Heart left ventricle (tissue), 16 donors: ENCODE measurements around the gene BICC1. TPM values are rescaled to one million over a fixed set of nuclear protein-coding genes. Genes with fewer than 3 reads are reported as not detected.

Source experiments
- ATAC-seq, 4 donors: fragments of 200-7000 bp; cut with Tn5 transposase; one replicate each; pipeline ENCODE4 v1.9.1; 2020 to 2022; ENCODE audit warnings: moderate library complexity in 4 of 4, mild to moderate bottlenecking in 3 of 4, moderate number of reproducible peaks in 1 of 4
- DNase-seq, 5 donors: peaks; one replicate each; pipeline ENCODE4 v3.0.0-alpha.2; 2020
- H3K27ac ChIP-seq, 12 donors: fragments of 200-600 bp; sonication (generic) in 4 of 12; one replicate each; pipeline versions ENCODE4 v1.5.0 to v1.8.0; 2016 to 2022; ENCODE audit warnings: mild to moderate bottlenecking in 2 of 12
- H3K27me3 ChIP-seq, 9 donors: fragments of 200-600 bp; sonication (generic) in 2 of 9; one replicate each; pipeline versions ENCODE4 v1.5.1 to v1.8.0; 2016 to 2022; ENCODE audit warnings: mild to moderate bottlenecking in 3 of 9
- H3K36me3 ChIP-seq, 9 donors: fragments of 200-600 bp; sonication (generic) in 2 of 9; one replicate each; pipeline versions ENCODE4 v1.5.0 to v1.8.0; 2018 to 2022; ENCODE audit warnings: mild to moderate bottlenecking in 2 of 9
- H3K4me1 ChIP-seq, 12 donors: fragments of 200-600 bp; sonication (generic) in 4 of 12; one replicate each; pipeline versions ENCODE4 v1.5.0 to v1.8.0; 2016 to 2022; ENCODE audit warnings: mild to moderate bottlenecking in 3 of 12
- H3K4me3 ChIP-seq, 12 donors: fragments of 200-600 bp; sonication (generic) in 4 of 12; one replicate each; pipeline versions ENCODE4 v1.5.0 to v1.8.0; 2017 to 2022; ENCODE audit warnings: mild to moderate bottlenecking in 9 of 12, moderate library complexity in 4 of 12
- H3K9me3 ChIP-seq, 12 donors: fragments of 200-600 bp; sonication (generic) in 4 of 12; one replicate each; pipeline versions ENCODE4 v1.5.0 to v1.8.0; 2016 to 2022; ENCODE audit warnings: mild to moderate bottlenecking in 1 of 12
- POLR2A ChIP-seq, 2 donors: fragments of 450-650 bp; IDR thresholded peaks; one replicate each; pipeline ENCODE4 v1.6.1; 2017; ENCODE audit warnings: antibody characterized with exemption in 2 of 2, mild to moderate bottlenecking in 2 of 2, moderate library complexity in 2 of 2
- WGBS, 4 donors: extraction: QIAGEN DNeasy Blood & Tissue Kit in 2 of 4; methylation state at CpG; one replicate each; pipeline versions ENCODE4 v1.1.5 to v1.1.7; 2013 to 2018; 5-methylcytosine and 5-hydroxymethylcytosine counted together
- intact Hi-C, 10 donors: fragments of 100-400 bp; cut with DNase I; formaldehyde crosslinking; loops; one replicate each; pipeline versions ENCODE4 v1.11.1 to v1.14.2; 2022
- polyA plus RNA-seq, 2 donors: library from polyadenylated mRNA; stranded (reverse); fragments of 200-250 nt; gene quantifications; one replicate each; pipeline ENCODE4 v1.2.3, GENCODE V29; 2013
- total RNA-seq, 9 donors: library from RNA; depleted of rRNA in 2 of 9; stranded (reverse); fragments of >200 nt in 2 of 9; fragmentation: NEBNext Ultra II Directional in 3 of 9; extraction: Animal tissue kit (Norgen Biotek cat#: 25700) in 3 of 9; gene quantifications; one replicate each; pipeline versions ENCODE4 v1.1.0 to v1.2.4, GENCODE V29; 2016 to 2023
- TF ChIP-seq, protein P1 (sequence below), 12 donors: fragments of 200-600 bp; sonication (generic) in 4 of 12; IDR thresholded peaks; one replicate each; pipeline versions ENCODE4 v1.5.0 to v1.8.0; 2018 to 2022; ENCODE audit warnings: antibody characterized with exemption in 12 of 12, mild to moderate bottlenecking in 5 of 12
- donor health status: ischemic (EF 13 %, LVEDD 7.1; RV severe dilation, severe dysfunction).
- donor health status: healthy with polysubstance abuse.
- donor health status: DM: no; HTN: yes; CAD: no.
- donor health status: DM: no; HTN: no; CAD: no.
- donor health status: ischemic (EF 25% LVEDD 6.9; RV normal size, moderate dysfunction).
- donor health status: ischemic (EF 25% LVEDD 5.7; RV mildly dilated, moderate dysfunction).
- donor health status: healthy.
- donor health status: DM: yes; HTN: yes; CAD: no.
- donor health status: ischemic (EF 35%, LVEDD 5.7; RV mildly dilated, moderate dysfunction).
- donor health status: nonischemic (EF 11% LVEDD 7.7; RV severe dilation, severe dysfunction).
- donor health status: DM: yes; HTN: yes; CAD: no.
- donor health status: PGD.
- donor health status: ischemic (EF 29% LVEDD 5.4; RV normal size, mild dysfunction).
- donor health status: nonischemic (EF 23%, LVEDD 6.1; RV moderate dilation, normal function).

The BICC1 gene
- total and polyA plus RNA-seq, 11 donors: 1.6 to 18.7 (median 4.8) TPM

GRCh38 chr10:58784361-58784760 lies 271.7 kb downstream of the BICC1 start:
- peaks cover 0 to 10% (median 0%) of the 10 kb centered on the region in 9 donors for H3K36me3 ChIP-seq
- peak overlapping the region in 2 of 12 donors; percentile 11 for H3K27ac ChIP-seq
- H3K4me1 ChIP-seq: peaks cover 0 to 37% (median 9%) of the 10 kb centered on the region in 12 donors
- intact Hi-C loops: loop anchor here in 9 of 10 donors (5.0 to 10.0 kb wide), 8 partner anchors 168 to 840 kb away; no protein-coding TSS in a partner anchor
- no peaks in the 10 kb centered on the region for H3K9me3 ChIP-seq
- DNase-seq: no peak
- peak; percentile 31 to 44 (median 39) for ATAC-seq
- H3K27me3 ChIP-seq: no peaks in the 10 kb centered on the region
- WGBS, 4 donors: 77 to 85% (median 81%) methylated on average over 4 of the region's 4 CpGs
- TF ChIP-seq POLR2A (IDR thresholded peaks at IDR 0.05): no peak
- TF ChIP-seq, protein P1, sequence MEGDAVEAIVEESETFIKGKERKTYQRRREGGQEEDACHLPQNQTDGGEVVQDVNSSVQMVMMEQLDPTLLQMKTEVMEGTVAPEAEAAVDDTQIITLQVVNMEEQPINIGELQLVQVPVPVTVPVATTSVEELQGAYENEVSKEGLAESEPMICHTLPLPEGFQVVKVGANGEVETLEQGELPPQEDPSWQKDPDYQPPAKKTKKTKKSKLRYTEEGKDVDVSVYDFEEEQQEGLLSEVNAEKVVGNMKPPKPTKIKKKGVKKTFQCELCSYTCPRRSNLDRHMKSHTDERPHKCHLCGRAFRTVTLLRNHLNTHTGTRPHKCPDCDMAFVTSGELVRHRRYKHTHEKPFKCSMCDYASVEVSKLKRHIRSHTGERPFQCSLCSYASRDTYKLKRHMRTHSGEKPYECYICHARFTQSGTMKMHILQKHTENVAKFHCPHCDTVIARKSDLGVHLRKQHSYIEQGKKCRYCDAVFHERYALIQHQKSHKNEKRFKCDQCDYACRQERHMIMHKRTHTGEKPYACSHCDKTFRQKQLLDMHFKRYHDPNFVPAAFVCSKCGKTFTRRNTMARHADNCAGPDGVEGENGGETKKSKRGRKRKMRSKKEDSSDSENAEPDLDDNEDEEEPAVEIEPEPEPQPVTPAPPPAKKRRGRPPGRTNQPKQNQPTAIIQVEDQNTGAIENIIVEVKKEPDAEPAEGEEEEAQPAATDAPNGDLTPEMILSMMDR (IDR thresholded peaks at IDR 0.05): no peak
- H3K4me3 ChIP-seq: no peak overlapping the region

- intact Hi-C loops: loop anchor here in 8 of 10 donors (5.0 to 10.0 kb wide), 5 partner anchors 169 to 839 kb away; no protein-coding TSS in a partner anchor
- no peak for ATAC-seq
- TF ChIP-seq POLR2A (IDR thresholded peaks at IDR 0.05): no peak
- TF ChIP-seq, protein P1 (IDR thresholded peaks at IDR 0.05): no peak
- peaks cover 0 to 29% (median 9%) of the 10 kb centered on the region in 12 donors for H3K4me1 ChIP-seq
- no peak for DNase-seq
- no peak overlapping the region for H3K27ac ChIP-seq
- 89 to 97% (median 93%) methylated on average over 3 of the region's 3 CpGs for WGBS, 4 donors
- H3K36me3 ChIP-seq: peaks cover 0 to 12% (median 0%) of the 10 kb centered on the region in 9 donors
- no peak overlapping the region for H3K4me3 ChIP-seq
- H3K9me3 ChIP-seq: no peaks in the 10 kb centered on the region
- no peaks in the 10 kb centered on the region for H3K27me3 ChIP-seq
Observed at GRCh38 chr10:58785354-58785753, 272.7 kb downstream of the BICC1 start.

DNA sequence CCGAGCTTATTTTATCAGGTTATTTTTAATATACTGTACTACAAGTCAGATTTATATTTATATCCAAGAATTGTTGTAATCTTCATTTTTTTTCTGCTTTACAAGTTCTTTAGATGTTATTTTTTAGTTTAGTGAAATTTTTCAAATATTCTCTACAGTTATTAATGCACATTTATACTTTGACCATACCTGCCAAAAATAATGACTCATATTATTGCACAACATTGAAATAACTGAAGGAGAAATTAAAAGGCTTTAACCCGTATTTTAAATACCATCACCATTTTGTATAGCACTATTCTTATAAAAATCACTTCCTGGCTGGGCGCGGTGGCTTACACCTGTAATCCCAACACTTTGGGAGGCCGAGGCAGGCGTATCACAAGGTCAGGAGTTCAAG lies 278.5 kb downstream of the BICC1 start:
- no peak for ATAC-seq
- H3K36me3 ChIP-seq: peaks cover 0 to 14% (median 0%) of the 10 kb centered on the region in 9 donors
- DNase-seq: no peak
- no peaks in the 10 kb centered on the region for H3K9me3 ChIP-seq
- TF ChIP-seq, protein P1 (IDR thresholded peaks at IDR 0.05): no peak
- no peak for TF ChIP-seq POLR2A (IDR thresholded peaks at IDR 0.05)
- no peak overlapping the region for H3K27ac ChIP-seq
- 81 to 88% (median 85%) methylated on average over 6 of the region's 6 CpGs for WGBS, 4 donors
- intact Hi-C loops: no loop called here
- peaks cover 0 to 3% (median 0%) of the 10 kb centered on the region in 12 donors for H3K4me1 ChIP-seq
- no peak overlapping the region for H3K4me3 ChIP-seq
- H3K27me3 ChIP-seq: no peaks in the 10 kb centered on the region

DNA sequence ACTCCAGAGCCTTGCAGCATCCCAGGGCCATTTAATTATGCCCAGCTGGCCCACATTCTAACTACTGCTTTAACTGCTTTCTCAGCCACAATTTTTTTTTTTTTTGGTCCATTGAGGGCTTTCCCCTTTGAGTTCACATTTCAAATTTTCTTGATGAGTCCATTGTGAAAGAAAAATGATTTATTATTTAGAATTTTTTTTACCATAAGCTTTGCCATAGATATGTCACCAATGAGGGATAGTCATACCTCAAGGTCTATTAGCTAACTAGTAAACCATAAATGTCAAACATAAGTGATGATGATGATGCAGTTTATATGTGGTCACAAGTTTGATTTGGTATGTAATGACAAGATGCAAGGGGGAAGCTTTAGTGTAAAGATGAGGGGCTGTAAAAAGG lies 282.9 kb downstream of the BICC1 start:
- Histone ChIP-seq H3K36me3 (peaks cover 0 to 35% (median 0%) of the 10 kb centered on the region in 9 donors), H3K27me3 (no peaks in the 10 kb centered on the region), H3K9me3 (no peaks in the 10 kb centered on the region), H3K27ac (no peak overlapping the region), H3K4me3 (no peak overlapping the region), H3K4me1 (peaks cover 0 to 15% (median 0%) of the 10 kb centered on the region in 12 donors)
- intact Hi-C loops: no loop called here
- TF ChIP-seq, protein P1 (IDR thresholded peaks at IDR 0.05): no peak
- TF ChIP-seq POLR2A (IDR thresholded peaks at IDR 0.05): no peak
- DNase-seq (no peak), ATAC-seq (no peak)
